ENCODE measurements around the gene CLUH. TPM values are rescaled to one million over a fixed set of nuclear protein-coding genes. Genes with fewer than 3 reads are reported as not detected.

The CLUH gene
- total RNA-seq, 1 donor from 2014 or later, result 6.8 TPM

GRCh38 chr17:2691965-2692780 lies 19.4 kb downstream of the CLUH start:
- H3K4me3 Mint-ChIP-seq, result no peak overlapping the region
- no peak overlapping the region for H3K9ac ChIP-seq
- no peaks in the 10 kb centered on the region for H3K9me3 ChIP-seq (ENCODE audit: low read depth)
- no peaks in the 10 kb centered on the region for H3K36me3 Mint-ChIP-seq
- H3K27ac ChIP-seq, result no peak overlapping the region
- H3F3A ChIP-seq (ENCODE audit: low read depth), result peaks cover 13% of the 10 kb centered on the region
- TF ChIP-seq EZH2phosphoT487 (IDR thresholded peaks at IDR 0.05) (no peak), EZH2 (IDR thresholded peaks at IDR 0.05) (no peak), CTCF (IDR thresholded peaks at IDR 0.05) (no peak)
- H3K9me3 Mint-ChIP-seq, result peaks cover 2% of the 10 kb centered on the region
- no peaks in the 10 kb centered on the region for H4K20me1 ChIP-seq (ENCODE audit: low read depth)
- no peak overlapping the region for H2AFZ ChIP-seq (replicated peaks)
- no peaks in the 10 kb centered on the region for H3K27me3 ChIP-seq
- H3K4me3 ChIP-seq, result no peak overlapping the region
- H3K4me1 ChIP-seq, result no peaks in the 10 kb centered on the region
- peaks cover 10% of the 10 kb centered on the region for H3K27me3 Mint-ChIP-seq (ENCODE audit: insufficient read depth, low read depth)
- H3K79me2 ChIP-seq (ENCODE audit: low read depth), result no peaks in the 10 kb centered on the region
- H3K27ac Mint-ChIP-seq, result no peak overlapping the region
- no peak for DNase-seq (ENCODE audit: low spot score)
- H3K4me1 Mint-ChIP-seq, result peaks cover 4% of the 10 kb centered on the region
- no peaks in the 10 kb centered on the region for H3K36me3 ChIP-seq
- H3K4me2 ChIP-seq, result no peak overlapping the region

DNA sequence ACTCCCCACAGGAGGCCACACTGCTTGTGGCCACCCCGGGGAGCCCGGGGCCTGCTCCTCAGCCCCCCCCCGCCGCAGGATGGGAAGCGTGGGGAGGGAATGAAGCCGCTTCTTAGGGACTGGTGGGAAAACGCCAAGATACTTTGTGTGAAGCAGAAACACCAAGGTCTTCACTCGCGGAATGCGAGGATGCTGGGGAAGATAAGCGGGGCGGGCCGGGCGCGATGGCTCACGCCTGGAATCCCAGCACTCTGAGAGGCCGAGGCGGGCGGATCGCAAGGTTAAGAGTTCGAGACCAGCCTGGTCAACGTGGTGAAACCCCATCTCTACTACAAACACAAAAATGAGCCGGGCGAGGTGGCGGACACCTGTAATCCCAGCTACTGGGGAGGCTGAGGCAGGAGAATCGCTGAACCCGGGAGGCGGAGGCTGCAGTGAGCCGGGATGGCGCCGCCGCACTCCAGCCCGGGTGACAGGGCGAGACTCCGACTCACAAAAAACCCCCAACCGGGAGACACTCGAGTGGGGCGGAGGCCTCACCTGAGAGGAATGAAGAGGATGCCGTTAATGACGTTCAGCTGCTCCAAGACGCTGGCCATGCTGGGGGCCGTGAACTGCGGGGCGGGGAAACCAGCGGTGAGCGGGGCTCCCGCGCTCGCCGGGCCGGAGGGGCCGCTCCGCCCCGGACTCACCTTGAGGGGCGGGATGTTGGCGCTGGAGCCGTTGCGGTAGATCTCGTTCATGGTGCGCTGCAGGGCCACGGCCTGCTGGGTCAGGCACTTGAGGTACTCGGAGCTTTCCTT lies 20.3 kb downstream of the CLUH start:
- Histone ChIP-seq H3K4me3 (no peak overlapping the region), H3F3A (ENCODE audit: low read depth) (peaks cover 22% of the 10 kb centered on the region), H3K27me3 (no peaks in the 10 kb centered on the region), H3K36me3 (no peaks in the 10 kb centered on the region), H3K9me3 (ENCODE audit: low read depth) (no peaks in the 10 kb centered on the region), H3K9ac (no peak overlapping the region), H3K4me2 (no peak overlapping the region), H2AFZ (replicated peaks) (no peak overlapping the region), H3K27ac (no peak overlapping the region), H4K20me1 (ENCODE audit: low read depth) (no peaks in the 10 kb centered on the region), H3K4me1 (no peaks in the 10 kb centered on the region), H3K79me2 (ENCODE audit: low read depth) (no peaks in the 10 kb centered on the region)
- DNase-seq (ENCODE audit: low spot score), result no peak
- Mint-ChIP-seq H3K4me1 (peaks cover 7% of the 10 kb centered on the region), H3K27me3 (ENCODE audit: insufficient read depth, low read depth) (peaks cover 10% of the 10 kb centered on the region), H3K36me3 (no peaks in the 10 kb centered on the region), H3K27ac (no peak overlapping the region), H3K4me3 (no peak overlapping the region), H3K9me3 (peaks cover 2% of the 10 kb centered on the region)
- TF ChIP-seq CTCF (IDR thresholded peaks at IDR 0.05) (no peak), EZH2phosphoT487 (IDR thresholded peaks at IDR 0.05) (no peak), EZH2 (IDR thresholded peaks at IDR 0.05) (no peak)

DNA sequence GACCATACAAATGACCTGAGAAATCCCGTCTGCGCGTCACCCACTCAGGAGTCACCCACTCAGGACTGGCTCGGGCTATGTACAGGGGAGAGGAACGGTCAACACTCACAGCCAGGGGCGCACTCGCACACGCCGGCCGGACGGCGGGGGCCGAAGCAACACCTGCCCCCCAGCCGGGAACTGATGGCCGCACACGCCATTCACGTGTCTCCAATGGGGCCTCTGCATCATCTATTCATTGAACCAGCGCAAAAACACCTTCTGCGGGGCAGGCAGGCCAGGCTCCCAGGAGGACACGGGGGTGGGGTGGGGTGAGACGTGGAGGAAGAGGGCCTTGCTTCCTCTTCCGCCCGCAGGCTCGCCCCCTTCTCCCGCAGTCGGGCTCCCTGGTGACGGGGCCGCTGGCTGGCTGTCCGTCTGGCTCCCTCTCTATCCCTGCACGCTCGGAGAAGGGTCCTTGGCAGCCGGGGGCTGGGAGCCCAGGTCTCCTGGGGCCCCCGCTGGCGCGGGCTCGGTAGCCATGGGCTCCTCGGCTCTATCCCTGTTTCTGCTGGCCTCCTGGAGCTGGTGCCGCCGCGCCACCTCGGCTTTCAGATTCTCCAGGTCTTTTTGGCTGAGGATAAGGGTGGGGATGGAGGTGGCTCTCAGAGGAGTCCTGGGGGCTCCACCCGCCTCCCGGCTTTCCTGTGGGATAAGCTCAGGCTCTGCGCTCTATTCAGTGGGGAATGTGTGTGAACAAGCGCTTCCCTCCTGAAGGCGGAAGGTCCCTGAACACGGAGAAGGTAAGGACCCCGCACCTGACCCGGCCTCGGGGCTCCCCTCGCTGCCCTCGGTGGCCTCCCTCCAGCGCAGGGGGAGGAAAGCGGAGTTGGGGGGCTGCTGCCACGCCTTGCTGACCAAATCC lies 21.1 kb downstream of the CLUH start:
- no peak for DNase-seq (ENCODE audit: low spot score)
- H3K4me1 ChIP-seq, result no peaks in the 10 kb centered on the region
- no peak overlapping the region for H3K4me3 ChIP-seq
- H2AFZ ChIP-seq (replicated peaks), result no peak overlapping the region
- peaks cover 3% of the 10 kb centered on the region for H4K20me1 ChIP-seq (ENCODE audit: low read depth)
- no peak overlapping the region for H3K4me2 ChIP-seq
- no peaks in the 10 kb centered on the region for H3K9me3 ChIP-seq (ENCODE audit: low read depth)
- Mint-ChIP-seq H3K4me3 (no peak overlapping the region), H3K9me3 (peaks cover 2% of the 10 kb centered on the region), H3K4me1 (peaks cover 7% of the 10 kb centered on the region), H3K27me3 (ENCODE audit: insufficient read depth, low read depth) (peaks cover 10% of the 10 kb centered on the region), H3K36me3 (no peaks in the 10 kb centered on the region), H3K27ac (no peak overlapping the region)
- no peaks in the 10 kb centered on the region for H3K36me3 ChIP-seq
- peaks cover 31% of the 10 kb centered on the region for H3F3A ChIP-seq (ENCODE audit: low read depth)
- H3K27me3 ChIP-seq, result no peaks in the 10 kb centered on the region
- no peak overlapping the region for H3K27ac ChIP-seq
- H3K79me2 ChIP-seq (ENCODE audit: low read depth), result no peaks in the 10 kb centered on the region
- H3K9ac ChIP-seq, result no peak overlapping the region
- no peak for TF ChIP-seq EZH2phosphoT487 (IDR thresholded peaks at IDR 0.05)
- no peak for TF ChIP-seq CTCF (IDR thresholded peaks at IDR 0.05)
- no peak for TF ChIP-seq EZH2 (IDR thresholded peaks at IDR 0.05)

All from neural progenitor cell (in vitro differentiated cells).